HepG2 (cell line): ENCODE data around the gene ECSIT. TPM values are rescaled to one million over a fixed set of nuclear protein-coding genes. Genes with fewer than 3 reads are reported as not detected.

Experiments
- ATAC-seq: fragments of 200-7000 bp; cut with Tn5 transposase; 3 replicates; pipeline ENCODE4 v1.9.1; 2020; ENCODE audit warnings: mild to moderate bottlenecking, moderate library complexity
- BruUV-seq: library from RNA; stranded (reverse); fragments of 400-500 nt; replicated peaks from 2 replicates; lab custom pipeline; 2021; lab: Mats Ljungman, UMichigan
- CTCF ChIA-PET: fragments of 300-600 bp; formaldehyde crosslinking; extraction: SDS; loops from one replicate; lab custom pipeline; 2021; ENCODE audit warnings: low total read pairs, inconsistent platforms, low intra/inter-chr PET ratio; lab: Yijun Ruan, JAX
- POLR2A ChIA-PET: fragments of 350-600 bp; sonication (Branson Sonifier 250); formaldehyde crosslinking; loops from one replicate; lab custom pipeline; 2020; ENCODE audit warnings: antibody characterized with exemption, inconsistent platforms; lab: Yijun Ruan, JAX
- DNase-seq: peaks from one replicate; pipeline ENCODE4 v3.0.0-alpha.2; 2015; ENCODE audit warnings: low spot score
- FAIRE-seq: peaks from 3 replicates; lab custom pipeline; 2011; peaks lifted over from hg19 to GRCh38; lab: Jason Lieb, UNC
- H2AFZ ChIP-seq: one replicate; pipeline ENCODE4 v1.6.1; 2011; ENCODE audit warnings: low read length, inconsistent platforms
- H3K27ac ChIP-seq: fragments of 300-600 bp; 3 replicates; pipeline ENCODE4 v1.8.0; 2011; ENCODE audit warnings: mixed run types, mild to moderate bottlenecking, mixed read lengths, low read length, inconsistent platforms; ENCODE audit not compliant: insufficient read depth; ENCODE audit errors: extremely low read length
- H3K27me3 ChIP-seq, 2 experiments: fragments of 200-600 bp in 1 of 2; 2 replicates in 1 of 2; 3 replicates in 1 of 2; pipeline versions ENCODE4 v1.6.0 to v1.8.0; 2011; ENCODE audit warnings: low read length in 2 of 2, mild to moderate bottlenecking in 2 of 2, moderate library complexity in 2 of 2, inconsistent platforms in 1 of 2; ENCODE audit not compliant: insufficient read depth in 2 of 2, control insufficient read depth in 1 of 2
- H3K36me3 ChIP-seq, 2 experiments: fragments of 200-600 bp in 1 of 2; replicated peaks in 1 of 2; 2 replicates in 1 of 2; 3 replicates in 1 of 2; pipeline versions ENCODE4 v1.5.1 to v1.8.0; 2011; ENCODE audit warnings: low read length in 2 of 2, inconsistent platforms in 1 of 2; ENCODE audit not compliant: insufficient read depth in 2 of 2, control insufficient read depth in 1 of 2
- H3K4me1 ChIP-seq: 2 replicates; pipeline ENCODE4 v1.5.1; 2012; ENCODE audit warnings: low read length, inconsistent platforms; ENCODE audit not compliant: insufficient read depth
- H3K4me2 ChIP-seq: 2 replicates; pipeline ENCODE4 v1.6.0; 2011; ENCODE audit warnings: low read depth, low read length, inconsistent platforms
- H3K4me3 ChIP-seq, 3 experiments: fragments of 200-600 bp in 1 of 3; sonication (generic), shearing (Covaris generic) in 1 of 3; replicated peaks in 1 of 3; 2 replicates each; pipeline ENCODE4 v1.5.1; 2011 to 2016; ENCODE audit warnings: low read length in 3 of 3, inconsistent platforms in 2 of 3, low read depth in 2 of 3, mild to moderate bottlenecking in 2 of 3, control low read depth in 1 of 3, mixed read lengths in 1 of 3; ENCODE audit not compliant: insufficient read depth in 1 of 3
- H3K79me2 ChIP-seq: one replicate; pipeline ENCODE4 v1.6.1; 2011; ENCODE audit warnings: low read length, inconsistent platforms; ENCODE audit not compliant: insufficient read depth
- H3K9ac ChIP-seq: 2 replicates; pipeline ENCODE4 v1.6.0; 2011; ENCODE audit warnings: mild to moderate bottlenecking, low read depth, low read length, inconsistent platforms; ENCODE audit not compliant: insufficient read depth
- H3K9me3 ChIP-seq: 2 replicates; pipeline ENCODE4 v1.5.1; 2012; ENCODE audit warnings: mild to moderate bottlenecking, low read length
- H4K20me1 ChIP-seq: 2 replicates; pipeline ENCODE4 v1.6.0; 2011; ENCODE audit warnings: inconsistent platforms, mild to moderate bottlenecking, low read length, moderate library complexity; ENCODE audit not compliant: insufficient read depth
- GFI1 ChIP-seq: sonication (generic); formaldehyde crosslinking; IDR thresholded peaks from 2 replicates; pipeline ENCODE4 v1.5.0; 2020; ENCODE audit warnings: missing genetic modification reagents, mild to moderate bottlenecking, borderline replicate concordance
- GMEB2 ChIP-seq: IDR thresholded peaks from 2 replicates; pipeline ENCODE4 v1.6.1; 2016; ENCODE audit warnings: missing biosample characterization, missing genetic modification reagents, low read depth
- NFE2L2 ChIP-seq: fragments of 150-350 bp; IDR thresholded peaks from 2 replicates; pipeline ENCODE4 v1.6.1; 2014; ENCODE audit warnings: low read length
- ZBTB33 ChIP-seq: sonication (generic); formaldehyde crosslinking; IDR thresholded peaks from 2 replicates; pipeline ENCODE4 v1.4.0; 2020; ENCODE audit warnings: missing genetic modification reagents
- ZFP82 ChIP-seq: sonication (generic); formaldehyde crosslinking; IDR thresholded peaks from 2 replicates; pipeline ENCODE4 v1.5.1; 2020; ENCODE audit warnings: mild to moderate bottlenecking, missing genetic modification reagents, borderline replicate concordance
- ZFP91 ChIP-seq: sonication (generic); formaldehyde crosslinking; IDR thresholded peaks from 2 replicates; pipeline ENCODE4 v1.9.0; 2022; ENCODE audit warnings: missing genetic modification reagents, mild to moderate bottlenecking, borderline replicate concordance
- ZNF496 ChIP-seq: sonication (generic); formaldehyde crosslinking; IDR thresholded peaks from 2 replicates; pipeline ENCODE4 v1.8.1; 2023; ENCODE audit warnings: mild to moderate bottlenecking, moderate library complexity, missing genetic modification reagents; ENCODE audit not compliant: insufficient replicate concordance
- WGBS: methylation state at CpG from one replicate; pipeline ENCODE4 v1.1.6; 2017; ENCODE audit warnings: low lambda C conversion rate; 5-methylcytosine and 5-hydroxymethylcytosine counted together
- in situ Hi-C: cut with HindIII; loops from 2 replicates; pipeline ENCODE4 v1.10.0; 2017; ENCODE audit warnings: low pct_unique_long_range_greater_than_20kb; ENCODE audit not compliant: extremely low pct_ligation_motif_present
- intact Hi-C: fragments of 100-400 bp; cut with micrococcal nuclease; formaldehyde crosslinking; loops from one replicate; pipeline ENCODE4 v1.10.0; 2022; ENCODE audit not compliant: unreplicated experiment
- polyA plus RNA-seq, 8 experiments: library from polyadenylated mRNA; depleted of rRNA in 3 of 8; stranded (reverse) in 7 of 8; unstranded in 1 of 8; fragments of >200 nt; fragmentation: Illumina TruSeq in 4 of 8; extraction: Trizol in 4 of 8; gene quantifications; 2 replicates each; pipeline versions ENCODE4 v1.2.1 to v1.2.3, GENCODE V29; 2011 to 2016; ENCODE audit warnings: low read depth in 4 of 8, missing spikeins in 1 of 8, mixed read lengths in 1 of 8; ENCODE audit not compliant: insufficient read depth in 1 of 8
- total RNA-seq, 5 experiments: library from RNA; depleted of rRNA; stranded (reverse); fragments of >200 nt; fragmentation: Illumina TruSeq; extraction: Trizol; gene quantifications; 2 replicates each; pipeline ENCODE4 v1.2.3, GENCODE V29; 2016; ENCODE audit warnings: low read depth in 1 of 5
- TF ChIP-seq, protein P1 (sequence below): sonication (generic); formaldehyde crosslinking; IDR thresholded peaks from 2 replicates; pipeline ENCODE4 v1.5.0; 2020; ENCODE audit warnings: missing genetic modification reagents, mild to moderate bottlenecking, borderline replicate concordance

ECSIT gene
- total and polyA plus RNA-seq, 2 of the 13 experiments (the other 11 are each of a cell fraction or from before 2014, with no cell fraction given), result 36.4 to 62.3 TPM

DNA sequence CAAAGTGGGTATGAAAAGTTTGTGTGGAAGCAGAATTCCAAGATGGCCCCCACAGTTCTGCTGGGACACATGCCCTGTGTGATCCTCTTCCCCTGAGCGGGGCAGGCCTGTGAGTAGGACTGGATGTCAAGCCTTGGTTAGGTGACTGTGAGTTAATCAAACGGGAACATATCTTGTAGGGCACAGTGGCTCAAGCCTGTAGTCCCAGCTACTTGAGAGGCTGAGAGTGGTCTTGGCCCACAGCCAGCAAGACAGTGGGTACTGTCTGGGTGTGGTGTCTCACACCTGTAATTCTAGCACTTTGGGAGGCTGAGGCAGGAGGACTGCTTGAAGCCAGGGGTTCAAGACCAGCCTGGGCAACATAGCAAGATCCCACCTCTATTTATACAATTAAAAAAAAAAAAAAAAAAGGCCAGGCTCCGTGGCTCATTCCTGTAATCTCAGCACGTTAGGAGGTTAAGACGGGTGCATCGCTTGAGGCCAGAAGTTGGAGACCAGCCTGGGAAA, 29.7 kb downstream of the ECSIT start:
- ChIA-PET CTCF (no interaction called here), POLR2A (no interaction called here)
- DNase-seq (no peak), ATAC-seq (no peak), FAIRE-seq (no peak)
- Histone ChIP-seq H3K9me3 (no peaks in the 10 kb centered on the region), H2AFZ (no peak overlapping the region), H3K36me3 (peaks cover 7 to 12% of the 10 kb centered on the region in 2 experiments; a peak in 3 of 5 replicates), H3K4me1 (peaks cover under 1% of the 10 kb centered on the region), H4K20me1 (no peaks in the 10 kb centered on the region), H3K4me2 (no peak overlapping the region), H3K9ac (no peak overlapping the region), H3K79me2 (peaks cover under 1% of the 10 kb centered on the region), H3K4me3 (no peak overlapping the region), H3K27ac (no peak overlapping the region), H3K27me3 (no peaks in the 10 kb centered on the region; a peak in 1 of 5 replicates)
- no peak for TF ChIP-seq ZFP82 (CRISPR knock-in tag)
- no TSS peak for BruUV-seq
- WGBS, result 95% methylated on average over 6 of the region's 6 CpGs
- in situ Hi-C loops, result no loop called here
- intact Hi-C loops, result loop anchor here (5.0 kb wide), 1 partner anchor 88 kb away; no protein-coding TSS in a partner anchor

DNA sequence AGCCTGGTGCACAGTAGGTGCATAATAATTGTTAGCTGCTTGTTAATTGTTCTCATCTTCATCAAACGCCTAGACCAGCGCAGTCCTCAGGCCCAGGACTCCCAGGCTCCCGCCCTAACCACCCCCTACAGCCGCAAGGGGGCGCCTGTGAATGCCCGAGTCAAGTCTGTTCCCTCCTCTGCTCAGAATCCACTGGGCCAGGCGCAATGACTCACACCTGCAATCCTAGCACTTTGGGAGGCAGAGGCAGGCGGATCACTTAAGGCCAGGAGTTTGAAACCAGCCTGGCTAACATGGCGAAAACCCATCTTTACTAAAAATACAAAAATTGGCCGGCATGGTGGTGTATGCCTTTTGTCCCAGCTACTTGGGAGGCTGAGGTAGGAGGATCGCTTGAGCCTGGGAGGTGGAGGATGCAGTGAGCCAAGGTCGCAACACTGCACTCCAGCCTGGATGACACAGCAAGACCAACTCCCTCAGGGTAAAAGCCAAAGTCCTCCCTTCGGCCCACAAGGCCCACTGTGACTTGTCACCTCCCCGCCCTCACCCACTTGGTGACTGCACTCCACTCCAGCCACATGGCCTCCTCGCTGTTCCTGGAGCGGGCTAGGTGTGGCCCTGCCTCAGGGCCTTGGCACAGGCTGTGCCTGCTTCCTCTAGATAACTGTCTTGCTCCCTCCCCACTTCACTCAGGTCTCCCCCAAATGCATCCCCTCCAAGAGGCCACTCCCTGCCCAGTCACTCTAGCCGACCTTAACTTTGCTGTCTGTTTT, 32.4 kb downstream of the ECSIT start:
- ChIA-PET CTCF (interaction anchor here (0.7 to 1.8 kb wide), 3 partner anchors 91 to 92 kb away, joined by 3 to 4 read pairs (median 3); no protein-coding TSS in a partner anchor), POLR2A (no interaction called here)
- Histone ChIP-seq H3K9ac (no peak overlapping the region), H2AFZ (no peak overlapping the region), H3K4me3 (no peak overlapping the region), H3K4me2 (no peak overlapping the region), H3K36me3 (peaks cover 5 to 15% of the 10 kb centered on the region in 2 experiments; a peak in 4 of 5 replicates), H3K27me3 (no peaks in the 10 kb centered on the region; a peak in 1 of 5 replicates), H3K4me1 (peaks cover 1% of the 10 kb centered on the region), H4K20me1 (no peaks in the 10 kb centered on the region), H3K27ac (no peak overlapping the region), H3K79me2 (no peaks in the 10 kb centered on the region), H3K9me3 (no peaks in the 10 kb centered on the region)
- DNase-seq, result peak; percentile 62
- FAIRE-seq, result no peak
- ATAC-seq, result peak; percentile 83
- no TSS peak for BruUV-seq
- WGBS, result 74% methylated on average over 14 of the region's 17 CpGs
- in situ Hi-C loops, result no loop called here
- intact Hi-C loops, result loop anchor here (5.0 kb wide), 1 partner anchor 91 kb away; no protein-coding TSS in a partner anchor
- peak; percentile 34; the same call in 1 of the 2 replicates for TF ChIP-seq ZFP91
- no peak for TF ChIP-seq ZNF496 (CRISPR knock-in tag)
- TF ChIP-seq, protein P1, sequence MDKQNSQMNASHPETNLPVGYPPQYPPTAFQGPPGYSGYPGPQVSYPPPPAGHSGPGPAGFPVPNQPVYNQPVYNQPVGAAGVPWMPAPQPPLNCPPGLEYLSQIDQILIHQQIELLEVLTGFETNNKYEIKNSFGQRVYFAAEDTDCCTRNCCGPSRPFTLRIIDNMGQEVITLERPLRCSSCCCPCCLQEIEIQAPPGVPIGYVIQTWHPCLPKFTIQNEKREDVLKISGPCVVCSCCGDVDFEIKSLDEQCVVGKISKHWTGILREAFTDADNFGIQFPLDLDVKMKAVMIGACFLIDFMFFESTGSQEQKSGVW (CRISPR knock-in tag), result no peak
- TF ChIP-seq GFI1 (CRISPR knock-in tag), result no peak
- TF ChIP-seq ZBTB33, result peak; percentile 83; the same call in 1 of the 2 replicates
- TF ChIP-seq GMEB2 (CRISPR knock-in tag), result no peak
- TF ChIP-seq NFE2L2, result no peak
